K562 (cell line): Measurements from ENCODE around the gene E2F2. TPM values are rescaled to one million over a fixed set of nuclear protein-coding genes. Genes with fewer than 3 reads are reported as not detected.

ENCODE experiments used
- CHD7 ChIP-seq: fragments of 200-600 bp; sonication (generic); IDR thresholded peaks from one replicate; pipeline ENCODE4 v1.6.1; 2012; ENCODE audit warnings: mild to moderate bottlenecking, low read depth, low read length, inconsistent platforms
- ERF ChIP-seq: fragments of 450-650 bp; formaldehyde crosslinking; IDR thresholded peaks from 2 replicates; pipeline ENCODE4 v1.4.0; 2020; ENCODE audit warnings: mild to moderate bottlenecking, mixed read lengths
- FOXA3 ChIP-seq, 2 experiments: fragments of 450-650 bp in 1 of 2; sonication (generic) in 1 of 2; formaldehyde crosslinking; IDR thresholded peaks in 1 of 2; conservative IDR thresholded peaks in 1 of 2; 2 replicates each; pipeline versions ENCODE4 v1.4.0 to v1.8.0; 2020 to 2022; ENCODE audit warnings: mild to moderate bottlenecking in 2 of 2, missing genetic modification reagents in 1 of 2
- HBP1 ChIP-seq: fragments of 450-650 bp; formaldehyde crosslinking; IDR thresholded peaks from 2 replicates; pipeline ENCODE4 v1.4.0; 2022; ENCODE audit warnings: missing genetic modification characterization
- HNRNPLL ChIP-seq: fragments of 200-400 bp; formaldehyde crosslinking; IDR thresholded peaks from 2 replicates; pipeline ENCODE4 v1.6.1; 2017; ENCODE audit warnings: low read length, low read depth, mild to moderate bottlenecking; ENCODE audit not compliant: poor library complexity, severe bottlenecking
- KHSRP ChIP-seq: fragments of 450-650 bp; IDR thresholded peaks from 2 replicates; pipeline ENCODE4 v1.6.1; 2017
- LARP7 ChIP-seq: fragments of 450-650 bp; IDR thresholded peaks from 2 replicates; pipeline ENCODE4 v1.6.1; 2016
- PHF8 ChIP-seq: fragments of 200-600 bp; sonication (generic); IDR thresholded peaks from 2 replicates; pipeline ENCODE4 v1.6.1; 2012; ENCODE audit warnings: mixed run types, mild to moderate bottlenecking, inconsistent platforms, low read length, moderate library complexity, borderline replicate concordance
- SAFB ChIP-seq: fragments of 200-400 bp; formaldehyde crosslinking; IDR thresholded peaks from 2 replicates; pipeline ENCODE4 v1.6.1; 2017; ENCODE audit warnings: low read depth, low read length, borderline replicate concordance
- SNIP1 ChIP-seq: fragments of 450-650 bp; IDR thresholded peaks from 2 replicates; pipeline ENCODE4 v1.7.1; 2017; ENCODE audit warnings: low read depth, mild to moderate bottlenecking
- SOX6 ChIP-seq: fragments of 450-650 bp; IDR thresholded peaks from 2 replicates; pipeline ENCODE4 v1.6.1; 2014; ENCODE audit warnings: mild to moderate bottlenecking
- TAF9B ChIP-seq: fragments of 450-650 bp; IDR thresholded peaks from 2 replicates; pipeline ENCODE4 v1.6.1; 2018; ENCODE audit warnings: mild to moderate bottlenecking; ENCODE audit not compliant: partially characterized antibody
- TEAD1 ChIP-seq, 2 experiments: fragments of 450-650 bp in 1 of 2; sonication (generic) in 1 of 2; formaldehyde crosslinking; IDR thresholded peaks; 2 replicates each; pipeline versions ENCODE4 v1.4.0 to v1.8.0; 2020 to 2022; ENCODE audit warnings: mild to moderate bottlenecking in 2 of 2, missing genetic modification reagents in 1 of 2
- ZFP30 ChIP-seq: fragments of 250-450 bp; sonication (Bioruptor Pico); IDR thresholded peaks from 2 replicates; pipeline ENCODE4 v1.8.0; 2022; ENCODE audit warnings: moderate library complexity, mild to moderate bottlenecking, inconsistent platforms, borderline replicate concordance
- ZNF384 ChIP-seq: IDR thresholded peaks from 2 replicates; pipeline ENCODE4 v1.6.1; 2012; ENCODE audit warnings: low read depth, low read length, improper control_type of control experiment
- polyA plus RNA-seq, 8 experiments: library from polyadenylated mRNA; depleted of rRNA in 4 of 8; stranded (reverse) in 5 of 8; unstranded in 3 of 8; fragments of >200 nt; fragmentation: Nextera tagmentation in 2 of 8; fragmentation: Illumina TruSeq in 1 of 8; extraction: Ambion mirVana in 2 of 8; extraction: Trizol in 1 of 8; gene quantifications; 2 replicates each; pipeline versions ENCODE4 v1.2.1 to v1.2.3, GENCODE V29; 2011 to 2014; ENCODE audit warnings: inconsistent platforms in 1 of 8, missing spikeins in 1 of 8
- total RNA-seq, 7 experiments: library from RNA; depleted of rRNA in 6 of 7; stranded (reverse); fragments of >200 nt in 6 of 7; fragmentation: Illumina TruSeq in 2 of 7; extraction: Trizol in 2 of 7; gene quantifications; 2 replicates each; pipeline versions ENCODE4 v1.2.1 to v1.2.3, GENCODE V29; 2011 to 2021; ENCODE audit warnings: low replicate concordance in 1 of 7

Gene E2F2
- total and polyA plus RNA-seq, 9 of the 15 experiments (the other 6 are each of a cell fraction or from before 2014, with no cell fraction given) = 3.1 to 25.3 (median 11.4) TPM

- TF ChIP-seq CHD7 = no peak
- TF ChIP-seq HNRNPLL = peak; percentile 50
- no peak; the same call in 1 of the 2 replicates for TF ChIP-seq ERF (CRISPR knock-in tag)
- TF ChIP-seq TAF9B = no peak
- TF ChIP-seq LARP7 = no peak
- TF ChIP-seq SOX6 = no peak
- no peak for TF ChIP-seq KHSRP
- no peak for TF ChIP-seq SAFB
- TF ChIP-seq TEAD1 (CRISPR knock-in tag; IDR thresholded peaks at IDR 0.05) = no peak
- TF ChIP-seq PHF8 = peak; percentile 75; the same call in 1 of the 2 replicates
- no peak for TF ChIP-seq ZFP30 (CRISPR knock-in tag)
- no peak for TF ChIP-seq SNIP1
- TF ChIP-seq HBP1 (CRISPR knock-in tag) = no peak
- no peak for TF ChIP-seq ZNF384
- no peak for TF ChIP-seq FOXA3 (CRISPR knock-in tag; conservative IDR thresholded peaks at IDR 0.05 in 1 of 2, IDR thresholded peaks at IDR 0.05 in 1 of 2)
Observed at GRCh38 chr1:23554481-23555269, 23.6 kb upstream of the E2F2 start (continued).
